ENCODE data around the gene BNC2. TPM values are rescaled to one million over a fixed set of nuclear protein-coding genes. Genes with fewer than 3 reads are reported as not detected.

The BNC2 gene
- total RNA-seq, 1 donor from 2014 or later, result 2.9 TPM

GRCh38 chr9:16419124-16419523 lies 451.3 kb downstream of the BNC2 start:
- no peak for TF ChIP-seq CTCF (conservative IDR thresholded peaks at IDR 0.05; ENCODE audit: low read depth, low read length)
- DNase-seq (ENCODE audit: low read depth), result no peak
- H3K4me3 ChIP-seq (ENCODE audit: low read depth, low read length), result no peak overlapping the region

DNA sequence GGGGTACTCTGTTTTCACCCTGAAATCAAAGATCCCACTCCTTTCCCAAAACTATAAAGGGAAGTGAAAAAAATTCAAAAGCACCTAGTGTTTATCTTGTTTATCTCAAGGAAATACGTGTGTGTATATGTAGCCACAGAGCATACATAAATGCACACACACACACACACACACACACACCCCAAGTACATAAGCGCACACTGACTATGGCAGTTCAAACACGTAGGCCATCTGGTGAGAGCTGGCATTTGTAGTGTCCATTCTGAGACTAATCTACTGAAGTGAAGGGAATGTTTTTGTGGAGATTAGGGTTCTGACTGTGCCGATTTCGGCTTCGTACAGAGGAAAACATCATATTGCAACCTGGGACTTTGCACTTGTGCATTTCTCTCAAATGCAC lies 451.7 kb downstream of the BNC2 start:
- no peak overlapping the region for H3K4me3 ChIP-seq (ENCODE audit: low read depth, low read length)
- TF ChIP-seq CTCF (conservative IDR thresholded peaks at IDR 0.05; ENCODE audit: low read depth, low read length), result no peak
- DNase-seq (ENCODE audit: low read depth), result no peak

- DNase-seq (ENCODE audit: low read depth), result no peak
- H3K4me3 ChIP-seq (ENCODE audit: low read depth, low read length), result no peak overlapping the region
These were observed 452.7 kb downstream of the BNC2 start for GRCh38 chr9:16417749-16418148.

GRCh38 chr9:16417161-16417560 lies 453.3 kb downstream of the BNC2 start:
- no peak for DNase-seq (ENCODE audit: low read depth)
- TF ChIP-seq CTCF (conservative IDR thresholded peaks at IDR 0.05; ENCODE audit: low read depth, low read length), result no peak
- no peak overlapping the region for H3K4me3 ChIP-seq (ENCODE audit: low read depth, low read length)

More at GRCh38 chr9:16417749-16418148, 452.7 kb downstream of the BNC2 start:
- TF ChIP-seq CTCF (conservative IDR thresholded peaks at IDR 0.05; ENCODE audit: low read depth, low read length), result no peak

DNA sequence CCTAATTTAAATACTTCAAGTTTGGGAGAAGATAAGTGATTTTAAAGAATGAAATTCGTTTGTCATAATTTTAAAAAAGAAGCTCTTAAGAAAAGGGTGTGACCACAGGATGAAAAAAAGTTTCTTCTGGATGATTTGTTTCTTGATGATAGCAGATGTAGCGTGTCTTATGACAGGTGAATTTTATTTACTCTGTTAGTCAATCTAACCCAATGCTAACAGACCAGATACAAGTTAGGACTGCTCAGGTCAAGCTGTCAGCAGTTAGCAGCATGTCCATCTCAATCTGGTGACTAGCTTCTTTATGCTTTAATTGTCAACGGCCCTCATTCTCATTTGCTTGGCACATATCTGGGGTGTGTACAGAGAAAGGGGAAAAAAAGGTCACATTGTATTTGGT lies 456.0 kb downstream of the BNC2 start:
- no peak for DNase-seq (ENCODE audit: low read depth)
- H3K4me3 ChIP-seq (ENCODE audit: low read depth, low read length), result no peak overlapping the region
- TF ChIP-seq CTCF (conservative IDR thresholded peaks at IDR 0.05; ENCODE audit: low read depth, low read length), result no peak

DNA sequence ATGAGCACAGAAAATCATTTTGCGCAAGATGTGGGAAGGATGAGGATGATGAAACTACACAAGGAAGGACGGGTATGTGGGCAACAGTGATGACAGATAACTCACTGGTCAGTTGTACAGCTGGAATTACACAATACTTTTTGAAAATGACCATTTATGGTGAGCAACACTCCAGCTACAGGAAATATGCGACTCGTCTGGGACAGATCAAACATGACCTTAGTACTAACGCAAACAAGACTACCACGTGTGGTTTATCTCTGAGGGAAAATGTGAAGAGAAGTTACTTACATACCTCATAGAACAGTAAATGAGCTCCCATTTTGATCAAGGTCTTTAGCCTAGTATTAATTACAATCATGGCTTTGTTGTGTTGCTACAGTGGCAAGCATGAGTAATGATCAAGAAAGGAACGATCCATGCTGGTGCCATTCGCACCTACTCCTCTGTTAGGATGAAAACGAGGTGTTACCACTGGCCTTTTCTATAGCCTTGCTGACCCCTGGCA lies 456.9 kb downstream of the BNC2 start:
- TF ChIP-seq CTCF (conservative IDR thresholded peaks at IDR 0.05; ENCODE audit: low read depth, low read length), result no peak
- DNase-seq (ENCODE audit: low read depth), result peak; percentile 36
- no peak overlapping the region for H3K4me3 ChIP-seq (ENCODE audit: low read depth, low read length)

DNA sequence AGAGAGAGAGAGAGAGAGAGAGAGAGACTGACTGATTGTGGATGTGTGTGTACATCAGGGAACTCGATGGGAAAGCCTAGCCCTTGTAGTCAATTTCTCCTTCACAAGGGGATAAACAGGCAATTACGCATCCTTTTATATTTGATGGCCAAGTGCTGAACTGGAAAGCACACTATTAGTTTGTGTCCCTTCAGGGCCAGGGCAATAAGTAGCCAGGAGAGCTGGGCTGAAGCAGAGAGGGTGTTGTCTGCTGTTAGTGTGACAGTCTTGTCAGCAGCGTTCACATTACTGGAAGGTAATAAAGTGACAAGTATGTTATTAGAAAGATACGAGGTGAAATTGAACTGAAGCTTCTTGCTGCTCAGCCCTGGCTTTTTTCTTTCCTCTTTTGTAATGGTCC lies 457.7 kb downstream of the BNC2 start:
- no peak for DNase-seq (ENCODE audit: low read depth)
- H3K4me3 ChIP-seq (ENCODE audit: low read depth, low read length), result no peak overlapping the region
- TF ChIP-seq CTCF (conservative IDR thresholded peaks at IDR 0.05; ENCODE audit: low read depth, low read length), result no peak

Measured in epithelial cell of proximal tubule (primary cell).